ENCODE data around the gene TNFSF13B.

DNA sequence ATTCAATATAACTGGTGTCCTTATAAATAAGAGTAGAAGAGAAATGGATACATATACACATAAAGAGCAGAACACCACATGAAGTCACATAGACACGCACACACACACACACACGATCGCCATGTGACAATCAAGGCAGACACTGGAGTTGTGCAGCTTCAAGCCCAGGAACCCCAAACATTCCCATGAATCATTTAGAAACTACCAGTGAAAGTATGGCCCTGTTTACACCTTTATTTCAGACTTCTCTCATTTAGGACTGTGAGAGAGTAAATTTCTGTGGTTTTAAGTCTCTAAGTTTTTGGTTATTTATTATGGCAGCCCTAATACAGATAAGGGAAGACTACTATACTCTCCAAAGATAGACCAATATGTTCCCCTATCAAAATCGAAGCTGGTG is 20.4 kb upstream of the TNFSF13B start:
- TF ChIP-seq, protein P1, sequence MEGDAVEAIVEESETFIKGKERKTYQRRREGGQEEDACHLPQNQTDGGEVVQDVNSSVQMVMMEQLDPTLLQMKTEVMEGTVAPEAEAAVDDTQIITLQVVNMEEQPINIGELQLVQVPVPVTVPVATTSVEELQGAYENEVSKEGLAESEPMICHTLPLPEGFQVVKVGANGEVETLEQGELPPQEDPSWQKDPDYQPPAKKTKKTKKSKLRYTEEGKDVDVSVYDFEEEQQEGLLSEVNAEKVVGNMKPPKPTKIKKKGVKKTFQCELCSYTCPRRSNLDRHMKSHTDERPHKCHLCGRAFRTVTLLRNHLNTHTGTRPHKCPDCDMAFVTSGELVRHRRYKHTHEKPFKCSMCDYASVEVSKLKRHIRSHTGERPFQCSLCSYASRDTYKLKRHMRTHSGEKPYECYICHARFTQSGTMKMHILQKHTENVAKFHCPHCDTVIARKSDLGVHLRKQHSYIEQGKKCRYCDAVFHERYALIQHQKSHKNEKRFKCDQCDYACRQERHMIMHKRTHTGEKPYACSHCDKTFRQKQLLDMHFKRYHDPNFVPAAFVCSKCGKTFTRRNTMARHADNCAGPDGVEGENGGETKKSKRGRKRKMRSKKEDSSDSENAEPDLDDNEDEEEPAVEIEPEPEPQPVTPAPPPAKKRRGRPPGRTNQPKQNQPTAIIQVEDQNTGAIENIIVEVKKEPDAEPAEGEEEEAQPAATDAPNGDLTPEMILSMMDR (conservative IDR thresholded peaks at IDR 0.05; ENCODE audit: low read length) = no peak
- no peak for TF ChIP-seq EZH2phosphoT487 (IDR thresholded peaks at IDR 0.05; ENCODE audit: borderline replicate concordance, low read depth, low read length)

All from OCI-LY7 (cell line).